NCI-H1417 treated with DMSO at 0.1 percent for 48 hours (cell line): ENCODE results near the gene RARS2.
A peak's percentile ranks its signal among the peaks of the same experiment; 100 is the strongest.
"Not testable (repeated sequence)": the region's sequence is repeated elsewhere in the genome, so short reads cannot be mapped to it uniquely, and the experiment has no call there.

ENCODE experiments used
- DNase-seq: peaks from one replicate; lab custom pipeline; 2025; lab: John Stamatoyannopoulos, UW

Gene RARS2

DNA sequence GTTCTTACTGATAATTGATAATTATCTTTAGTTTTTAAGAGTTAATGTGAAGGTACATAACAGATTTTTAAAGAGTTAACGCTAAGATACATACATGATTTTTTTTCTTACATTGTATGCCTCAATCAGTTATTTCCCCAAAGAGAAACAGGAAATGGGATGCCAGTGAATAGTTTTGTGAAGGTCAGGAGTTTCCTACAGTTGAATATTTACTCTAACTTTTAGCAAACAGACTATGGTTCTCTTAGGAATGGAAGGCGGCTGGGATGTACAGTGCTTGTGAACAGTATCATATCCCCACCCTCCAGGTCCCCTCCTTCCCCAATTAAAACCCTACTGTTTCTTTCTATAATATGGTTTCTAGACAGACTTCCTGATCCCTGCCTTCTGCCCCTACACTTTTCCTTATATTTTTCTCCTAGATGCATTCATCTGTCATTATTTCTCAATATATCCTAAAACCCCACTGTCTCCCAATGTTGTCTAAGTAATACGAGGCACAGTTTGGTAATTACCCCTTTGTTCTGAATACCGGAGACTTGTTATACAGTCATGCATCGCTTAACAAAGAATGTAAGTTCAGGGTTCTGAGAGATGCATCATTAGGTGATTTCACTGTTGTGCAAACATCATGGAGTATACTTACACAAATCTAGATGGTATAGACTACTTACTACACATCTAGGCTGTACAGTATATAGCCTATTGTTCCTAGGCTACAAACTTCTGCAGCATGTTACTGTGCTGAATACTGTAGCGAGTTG lies 87.8 kb downstream of the RARS2 start:
- DNase-seq = no peak

DNA sequence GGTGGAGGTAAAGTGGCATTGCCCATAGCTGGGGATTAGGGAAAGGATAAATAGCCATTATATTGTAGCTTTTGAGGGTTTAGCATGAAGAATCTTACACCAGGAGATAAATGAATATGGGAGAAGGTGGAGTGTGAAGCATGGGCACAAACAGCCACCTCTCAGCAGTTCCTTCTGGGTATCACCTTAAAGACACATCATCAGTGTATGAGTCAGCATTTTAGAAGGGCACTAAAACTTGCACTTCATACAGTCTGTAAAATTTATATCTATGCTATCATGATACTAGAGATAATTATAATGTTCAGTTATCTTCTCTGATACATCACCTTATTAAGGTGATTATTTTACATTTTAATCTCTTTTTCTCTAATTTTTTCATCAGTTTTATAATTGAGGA lies 91.7 kb downstream of the RARS2 start:
- DNase-seq = no peak

DNA sequence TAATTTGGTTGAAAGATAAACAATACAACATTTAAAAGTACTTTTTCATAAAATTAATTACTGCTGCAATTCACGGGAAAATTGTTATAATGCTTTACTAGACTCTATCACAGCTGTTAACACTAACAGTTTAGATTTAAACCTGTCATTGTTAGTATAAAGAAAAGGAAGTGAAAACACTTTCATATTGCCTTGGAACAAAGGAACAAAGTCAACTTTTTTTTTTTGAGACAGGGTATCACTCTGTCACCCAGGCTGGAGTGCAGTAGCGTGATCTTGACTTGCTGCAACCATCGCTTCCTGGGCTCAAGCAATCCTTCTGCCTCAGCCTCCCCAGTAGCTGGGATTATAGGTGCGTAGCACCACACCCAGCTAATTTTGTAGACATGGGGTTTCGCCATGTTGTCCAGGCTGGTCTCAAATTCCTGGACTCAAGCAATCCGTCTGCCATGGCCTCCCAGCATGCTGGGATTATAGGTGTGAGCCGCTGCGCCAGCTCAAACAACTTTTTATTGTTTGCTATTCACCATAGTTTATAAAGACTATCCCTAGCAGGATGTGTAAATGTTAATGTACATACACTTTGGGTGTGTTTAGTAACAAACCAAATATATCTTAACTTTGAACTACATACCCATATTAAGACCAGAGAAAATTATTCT lies 94.9 kb downstream of the RARS2 start:
- DNase-seq = no peak

DNA sequence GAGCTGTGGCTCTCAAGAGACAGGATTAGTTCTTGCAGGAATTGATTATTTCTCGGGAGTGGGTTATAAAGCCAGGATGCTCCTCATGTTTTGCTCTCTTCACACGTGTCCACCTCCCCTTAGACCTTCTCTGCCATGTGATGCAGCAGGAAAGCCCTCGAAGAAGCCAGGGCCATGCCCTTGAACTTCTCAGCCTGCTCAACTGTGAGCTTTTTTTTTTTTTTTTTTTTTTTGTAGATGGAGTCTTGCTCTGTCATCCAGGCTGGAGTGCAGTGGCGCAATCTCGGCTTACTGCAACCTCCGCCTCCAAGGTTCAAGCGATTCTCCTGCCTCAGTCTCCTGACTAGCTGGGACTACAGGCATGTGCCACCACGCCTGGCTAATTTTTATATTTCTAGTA lies 100.5 kb downstream of the RARS2 start:
- DNase-seq = not testable (repeated sequence)

DNA sequence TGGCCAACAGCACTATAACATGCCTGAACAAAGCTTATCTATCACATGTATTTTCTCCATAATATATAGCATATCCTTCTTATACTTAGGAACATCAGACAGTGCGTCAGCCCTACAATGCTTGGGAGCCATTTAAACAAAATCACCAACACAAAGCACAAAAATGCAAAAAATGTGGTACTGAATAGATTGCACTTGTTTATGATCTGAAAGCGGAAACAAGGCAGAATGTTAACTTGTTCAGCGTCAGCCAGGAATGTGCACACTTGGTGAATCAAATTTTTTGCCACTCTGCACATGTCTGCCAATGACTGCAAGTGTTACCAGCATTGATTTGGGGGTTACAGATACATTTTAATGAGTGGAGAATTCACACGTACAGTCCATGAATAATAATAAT lies 102.2 kb downstream of the RARS2 start:
- no peak for DNase-seq

DNA sequence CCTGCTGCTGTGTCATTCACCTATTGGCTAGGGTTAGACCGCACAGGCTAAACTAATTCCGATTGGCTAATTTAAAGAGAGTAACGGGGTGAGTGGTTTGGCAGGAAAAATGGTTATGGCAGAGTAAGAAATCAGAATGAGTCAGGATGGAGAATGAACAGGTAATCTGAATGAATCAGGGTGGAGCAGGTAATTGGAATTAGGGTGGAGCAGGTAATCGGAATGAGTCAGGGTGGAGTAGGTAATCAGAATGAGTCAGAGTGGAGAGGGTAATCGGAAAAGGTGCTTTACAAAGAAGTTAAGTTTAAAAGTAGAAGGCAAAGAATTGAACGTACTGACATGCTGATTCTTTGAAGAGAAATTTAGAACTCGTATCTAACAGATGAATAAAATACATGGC lies 105.3 kb downstream of the RARS2 start:
- DNase-seq = no peak

DNA sequence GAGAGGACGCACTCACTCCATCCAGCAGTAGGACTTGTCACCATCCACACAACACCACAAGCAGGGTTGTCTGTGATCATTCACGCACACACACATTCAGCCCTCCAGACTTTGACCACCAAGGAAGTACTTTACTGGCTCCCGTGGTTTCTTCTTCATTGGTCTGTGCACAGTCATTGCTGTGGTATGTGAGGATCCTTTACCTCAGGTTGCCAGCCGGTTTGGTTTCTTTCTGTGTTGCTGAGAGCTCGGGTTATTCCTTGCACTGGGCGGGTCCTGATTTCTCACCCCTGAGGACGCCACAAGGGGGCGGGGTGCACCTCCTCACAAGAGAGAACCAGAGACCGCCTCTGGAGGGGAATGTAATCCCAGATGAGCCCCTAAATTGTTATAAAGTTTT lies 105.9 kb downstream of the RARS2 start:
- no peak for DNase-seq

DNA sequence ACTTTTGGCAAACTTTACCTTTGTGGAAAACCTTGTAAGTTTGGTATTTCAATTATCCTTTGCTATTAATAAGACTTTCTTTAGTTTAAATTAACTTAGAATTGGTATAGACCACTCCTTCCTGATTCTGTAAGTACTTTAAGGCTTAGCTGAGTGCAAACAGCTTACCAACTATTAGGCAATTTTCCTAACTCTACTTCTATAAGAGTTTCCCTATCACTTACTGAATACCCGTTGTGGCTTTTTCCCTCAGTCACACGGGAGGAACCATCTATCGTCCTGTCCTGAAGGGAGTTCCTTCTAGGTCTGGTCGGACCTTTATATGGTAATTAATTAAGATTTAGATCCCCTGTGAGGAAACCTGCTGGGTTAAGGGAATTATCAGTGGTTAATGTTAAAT lies 107.4 kb downstream of the RARS2 start:
- no peak for DNase-seq

DNA sequence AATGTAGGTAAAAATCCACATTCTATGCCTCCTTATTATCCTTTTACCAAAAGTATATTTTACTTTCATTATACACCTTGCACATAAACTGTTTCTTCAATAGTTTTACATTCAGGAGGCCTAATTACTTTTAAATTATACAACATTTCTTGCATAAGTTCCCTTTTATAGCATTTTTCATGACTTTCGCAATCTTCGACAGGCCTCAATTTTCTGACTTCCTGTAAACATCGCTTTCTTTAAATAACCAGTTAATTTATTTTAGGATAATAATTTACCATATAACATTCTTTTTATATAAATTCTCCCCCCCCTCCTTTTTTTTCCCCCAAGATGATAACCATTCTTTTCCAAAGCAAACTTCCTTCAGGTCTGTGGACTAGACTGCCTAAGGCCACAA lies 107.9 kb downstream of the RARS2 start:
- DNase-seq = no peak

DNA sequence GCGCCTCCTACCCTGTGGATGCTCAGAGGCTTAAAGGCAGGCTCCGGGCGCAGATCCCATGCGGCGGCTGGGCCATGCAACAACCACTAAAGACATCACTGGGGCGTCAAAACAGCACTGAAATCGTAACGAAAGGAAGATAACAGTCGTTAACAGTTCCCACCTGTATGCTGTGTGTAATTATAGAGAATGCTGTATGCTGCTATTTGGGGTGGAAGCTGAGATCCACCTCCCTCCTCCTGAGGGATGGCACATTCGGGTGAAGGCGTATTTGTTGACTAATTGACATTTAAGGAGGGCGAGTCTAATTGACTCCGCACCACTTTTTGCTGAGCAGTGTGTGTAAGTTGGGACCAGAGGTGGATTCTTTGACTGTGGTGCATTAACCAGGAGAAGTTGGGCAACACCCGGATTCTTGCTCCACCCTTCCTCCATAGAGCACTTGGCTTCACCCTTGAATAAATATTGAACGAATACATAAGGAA lies 116.3 kb downstream of the RARS2 start:
- DNase-seq = peak; percentile 38

DNA sequence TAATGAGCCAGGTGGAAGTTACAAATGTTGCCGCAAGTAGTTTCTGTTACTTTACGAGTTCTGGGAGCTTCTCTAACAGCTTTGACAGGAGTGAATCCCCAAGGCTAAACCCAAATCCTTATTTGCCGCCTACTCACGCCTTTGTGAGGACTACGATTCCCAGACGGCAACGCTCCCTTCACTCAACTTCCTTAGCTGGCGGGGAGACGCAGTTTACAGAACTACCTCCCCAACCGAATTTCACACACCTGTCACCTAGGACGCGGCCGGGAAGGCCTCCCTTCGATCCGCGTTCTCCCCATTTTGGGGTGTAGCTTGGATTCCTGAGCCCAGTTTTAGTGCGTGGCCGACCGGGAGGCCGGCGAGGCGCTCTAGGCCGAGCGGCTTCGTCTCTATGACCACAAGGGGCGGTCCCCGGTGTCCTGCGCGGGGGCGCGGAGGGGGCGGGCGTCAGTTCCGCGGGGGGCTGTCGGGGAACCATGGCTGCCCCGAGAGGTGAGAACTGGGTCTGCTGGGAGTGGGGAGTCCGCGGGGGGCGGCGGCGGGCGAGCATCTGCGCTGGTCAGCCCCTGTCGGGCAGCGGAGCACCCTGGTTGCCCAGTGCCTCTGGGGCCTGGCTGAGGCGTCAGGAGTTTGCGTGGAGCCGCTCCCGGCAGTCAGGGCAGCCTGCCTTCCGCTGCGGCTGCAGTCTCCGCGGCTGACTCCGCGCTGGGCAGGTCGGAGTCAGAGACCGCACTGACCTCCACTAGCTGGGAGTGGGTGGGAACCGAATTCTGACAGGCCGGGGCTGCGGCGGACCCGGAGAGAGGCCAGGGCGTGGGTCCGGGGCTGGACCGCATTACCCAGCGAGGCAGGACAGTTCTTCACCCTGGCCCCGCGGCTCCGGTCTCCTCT lies 117.0 kb downstream of the RARS2 start, which contains the start of gene SLC35A1:
TSS of gene SLC35A1 (plus strand) at position 450 of the 894 bp plus-strand sequence. CDS start at position 480, 30 bp downstream.
- DNase-seq = peak; percentile 74

DNA sequence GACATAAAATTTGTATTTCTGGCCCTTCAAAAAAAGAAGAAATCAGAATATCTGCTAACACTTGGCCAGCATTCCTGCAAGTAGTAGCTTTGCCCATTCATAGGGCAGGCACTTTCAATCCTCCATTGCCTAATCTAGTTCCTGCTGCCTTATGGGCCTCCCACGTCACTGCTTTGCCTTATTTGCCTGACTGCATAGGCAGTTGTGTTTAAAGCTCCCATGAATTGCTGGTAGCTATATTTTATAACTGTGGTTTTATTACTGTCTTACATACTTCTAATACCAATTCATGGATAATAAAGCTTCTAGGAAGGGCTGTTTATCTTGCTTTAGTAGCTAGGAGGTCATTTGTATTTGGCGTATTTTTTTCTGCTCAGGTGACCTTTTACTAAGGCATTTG lies 124.7 kb downstream of the RARS2 start:
- no peak for DNase-seq
